GM13977 (cell line): ENCODE measurements around the gene DLST.

ENCODE experiments used
- DNase-seq: peaks from one replicate; pipeline ENCODE4 v3.0.0; 2012; ENCODE audit warnings: low spot score
- in situ Hi-C: fragments of 300-500 bp; cut with MboI; formaldehyde crosslinking; loops from one replicate; pipeline ENCODE4 v1.12.0; 2022; ENCODE audit warnings: low sequenced_read_pairs, low pct_unique_long_range_greater_than_20kb, mixed read lengths, inconsistent platforms; ENCODE audit not compliant: unreplicated experiment
- TF ChIP-seq, protein P1 (sequence below): IDR thresholded peaks from 2 replicates; pipeline ENCODE4 v1.5.1; 2012; ENCODE audit warnings: mild to moderate bottlenecking, control low read depth; ENCODE audit not compliant: insufficient read depth; ENCODE audit errors: extremely low read depth, missing control alignments

The DLST gene

DNA sequence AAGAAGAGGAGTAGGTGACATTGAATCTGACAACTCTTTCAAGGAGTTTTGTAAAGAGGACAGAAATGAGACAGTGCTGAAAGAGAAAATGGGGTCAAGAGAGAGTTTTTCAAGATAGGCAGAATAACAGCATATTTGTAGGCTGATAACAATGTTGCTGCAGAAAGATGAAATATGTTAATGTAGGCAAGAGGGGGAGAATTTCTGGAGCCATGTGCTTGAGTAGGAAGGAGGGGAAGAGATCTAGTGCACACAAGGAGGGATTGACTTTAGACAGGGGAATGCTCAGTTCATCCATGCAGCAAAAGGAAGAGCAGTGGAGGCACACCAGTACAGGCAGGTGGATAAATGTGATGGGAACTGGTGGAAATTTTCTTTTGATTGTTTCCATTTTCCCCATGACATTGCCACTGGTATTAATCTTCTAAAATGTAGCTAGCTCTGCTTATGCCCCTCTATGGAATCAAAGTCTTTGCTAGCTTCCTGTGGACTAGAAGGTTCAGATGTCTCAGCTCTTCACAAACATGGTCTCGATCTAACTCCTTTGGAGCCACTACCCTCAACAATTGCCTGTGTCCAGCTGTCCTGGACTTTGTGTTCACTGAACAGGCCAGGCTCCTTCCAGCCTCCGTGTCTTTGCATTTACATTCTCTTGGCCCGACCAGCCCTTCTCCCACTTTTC lies 14.9 kb upstream of the DLST start:
- in situ Hi-C loops = loop anchor here (25.0 kb wide), 1 partner anchor 220 kb away; no protein-coding TSS in a partner anchor
- TF ChIP-seq, protein P1, sequence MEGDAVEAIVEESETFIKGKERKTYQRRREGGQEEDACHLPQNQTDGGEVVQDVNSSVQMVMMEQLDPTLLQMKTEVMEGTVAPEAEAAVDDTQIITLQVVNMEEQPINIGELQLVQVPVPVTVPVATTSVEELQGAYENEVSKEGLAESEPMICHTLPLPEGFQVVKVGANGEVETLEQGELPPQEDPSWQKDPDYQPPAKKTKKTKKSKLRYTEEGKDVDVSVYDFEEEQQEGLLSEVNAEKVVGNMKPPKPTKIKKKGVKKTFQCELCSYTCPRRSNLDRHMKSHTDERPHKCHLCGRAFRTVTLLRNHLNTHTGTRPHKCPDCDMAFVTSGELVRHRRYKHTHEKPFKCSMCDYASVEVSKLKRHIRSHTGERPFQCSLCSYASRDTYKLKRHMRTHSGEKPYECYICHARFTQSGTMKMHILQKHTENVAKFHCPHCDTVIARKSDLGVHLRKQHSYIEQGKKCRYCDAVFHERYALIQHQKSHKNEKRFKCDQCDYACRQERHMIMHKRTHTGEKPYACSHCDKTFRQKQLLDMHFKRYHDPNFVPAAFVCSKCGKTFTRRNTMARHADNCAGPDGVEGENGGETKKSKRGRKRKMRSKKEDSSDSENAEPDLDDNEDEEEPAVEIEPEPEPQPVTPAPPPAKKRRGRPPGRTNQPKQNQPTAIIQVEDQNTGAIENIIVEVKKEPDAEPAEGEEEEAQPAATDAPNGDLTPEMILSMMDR = no peak
- no peak for DNase-seq

DNA sequence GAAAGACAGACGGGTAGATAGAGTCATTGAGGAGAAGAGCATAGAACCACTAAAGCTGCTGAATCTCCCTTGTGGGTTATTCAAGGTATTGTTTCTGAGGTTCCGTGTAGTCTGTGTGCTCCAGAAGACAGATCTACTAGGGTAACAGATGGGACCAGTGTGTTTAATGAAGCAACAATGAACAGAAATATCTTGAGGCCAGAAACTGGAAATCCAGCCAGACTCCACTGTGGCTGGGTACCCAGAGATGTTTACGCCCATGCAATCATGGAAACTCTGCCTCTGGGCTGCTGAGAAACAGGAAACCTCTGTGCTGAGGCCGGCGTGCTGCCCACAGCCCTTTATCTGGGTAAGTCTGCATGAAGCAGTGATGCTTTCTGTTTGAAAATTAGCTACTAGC lies 14.0 kb upstream of the DLST start:
- TF ChIP-seq, protein P1 = no peak
- no peak for DNase-seq
- in situ Hi-C loops = loop anchor here (25.0 kb wide), 1 partner anchor 220 kb away; no protein-coding TSS in a partner anchor

DNA sequence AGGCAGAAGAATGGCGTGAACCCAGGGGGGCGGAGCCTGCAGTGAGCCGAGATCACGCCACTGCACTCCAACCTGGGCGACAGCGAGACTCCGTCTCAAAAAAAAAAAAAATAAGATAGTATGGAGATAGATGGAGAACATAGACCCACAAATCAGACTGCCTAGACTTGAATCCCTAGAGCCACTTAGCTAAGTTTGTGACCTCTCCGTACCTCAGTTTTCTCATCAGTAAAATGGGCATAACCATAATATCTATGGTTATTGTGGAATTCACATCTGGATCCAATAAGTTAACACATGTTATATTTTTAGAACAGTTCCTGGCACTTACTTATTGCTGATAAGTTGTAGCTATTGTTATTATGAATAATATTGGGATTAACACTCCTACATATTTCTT lies 13.0 kb upstream of the DLST start:
- no peak for DNase-seq
- TF ChIP-seq, protein P1 = no peak
- in situ Hi-C loops = loop anchor here (25.0 kb wide), 1 partner anchor 219 kb away; no protein-coding TSS in a partner anchor

DNA sequence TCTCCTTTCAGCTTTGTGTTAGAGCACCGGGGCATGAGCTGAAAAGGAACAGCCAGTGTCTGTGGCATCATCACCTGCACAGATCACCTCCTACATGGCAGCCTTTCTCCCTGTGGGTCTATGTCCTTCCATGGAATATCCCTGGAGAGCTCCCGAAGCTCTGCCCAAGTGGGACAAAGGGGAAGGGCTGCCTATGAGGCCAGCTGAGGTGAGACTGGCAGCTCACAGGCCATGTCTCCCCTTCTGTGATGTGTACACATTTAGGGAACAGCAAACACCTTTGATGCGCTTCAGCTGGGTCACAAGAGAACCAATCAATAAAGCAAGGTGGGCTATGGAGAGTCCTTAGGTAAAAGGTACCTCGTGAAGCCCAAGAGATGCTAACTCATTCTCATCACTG lies 9.9 kb upstream of the DLST start:
- no peak for DNase-seq
- TF ChIP-seq, protein P1 = no peak
- in situ Hi-C loops = loop anchor here (25.0 kb wide), 1 partner anchor 215 kb away; no protein-coding TSS in a partner anchor

DNA sequence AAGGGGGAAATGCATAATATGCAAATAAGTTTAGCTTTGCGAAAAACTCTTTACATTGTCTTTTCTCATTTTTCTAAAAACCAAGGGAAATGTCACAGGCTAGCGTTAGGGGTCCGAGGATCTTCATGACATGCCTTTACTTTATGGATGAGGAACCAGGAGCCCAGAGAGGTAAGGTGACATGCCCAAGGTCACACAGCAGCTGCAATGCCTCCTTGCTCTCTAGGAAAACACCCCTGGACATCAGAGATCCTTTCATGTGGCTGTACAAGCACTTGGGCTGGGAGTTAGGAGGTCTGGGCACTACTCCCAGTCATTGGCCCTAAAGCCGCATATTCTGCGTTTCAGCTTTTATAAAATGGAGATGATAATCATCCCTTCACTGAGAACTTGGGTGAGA lies 6.5 kb upstream of the DLST start:
- TF ChIP-seq, protein P1 = no peak
- in situ Hi-C loops = no loop called here

DNA sequence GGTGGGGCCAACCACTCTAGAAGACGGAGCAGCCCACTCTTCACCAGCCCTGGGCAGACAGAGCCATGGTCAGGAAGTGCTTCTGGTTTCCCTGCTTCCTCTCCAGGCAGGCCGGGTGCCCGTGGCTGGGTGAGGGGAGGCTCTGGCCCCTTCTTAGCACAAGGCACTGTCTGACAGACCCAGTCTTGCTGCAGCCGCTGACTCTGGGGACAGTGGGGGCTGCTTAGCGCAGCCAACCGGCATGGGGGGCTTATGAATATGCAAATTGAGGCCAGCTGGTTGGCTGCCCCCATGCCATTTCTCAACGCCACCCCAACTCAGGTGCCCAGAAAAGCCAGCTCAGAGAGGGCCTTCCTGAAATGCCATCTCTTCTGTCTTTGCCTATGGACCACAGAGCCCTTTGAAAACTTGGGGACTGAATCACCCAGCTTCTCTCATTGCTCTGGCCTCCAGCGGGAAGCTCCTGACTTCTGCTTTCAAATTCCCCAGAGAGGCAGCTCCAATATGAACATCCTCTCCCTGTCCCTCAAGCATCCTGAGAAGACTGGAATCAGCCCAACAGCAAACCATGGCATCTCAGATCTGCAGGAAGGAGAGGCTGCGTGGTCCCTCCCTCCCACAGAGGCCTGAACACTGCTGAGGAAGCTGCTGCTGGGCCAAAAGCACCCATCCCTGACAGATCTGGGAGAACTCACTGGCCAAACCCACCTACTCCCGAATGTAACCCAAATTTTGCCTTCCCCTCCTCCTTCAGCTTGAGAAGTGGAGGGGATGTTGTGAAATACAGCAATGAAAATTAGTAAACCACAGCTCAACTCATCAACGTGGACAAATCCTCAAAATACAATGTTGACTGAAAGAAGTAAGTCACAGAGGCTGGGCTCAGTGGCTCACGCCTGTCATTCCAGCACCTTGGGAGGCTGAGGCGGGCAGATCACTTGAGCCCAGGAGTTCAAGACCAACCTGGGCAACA lies 5.5 kb upstream of the DLST start, which contains the start of gene PROX2:
Gene PROX2, minus strand, starts transcription at position 205 of the 973 bp plus-strand sequence. CDS start 12,311 bp downstream, outside the sequence.
- no peak for DNase-seq
- TF ChIP-seq, protein P1 = no peak
- in situ Hi-C loops = no loop called here

More for the DNA sequence above, 6.5 kb upstream of the DLST start:
- no peak for DNase-seq
